ENCODE measurements around the gene DST. TPM values are rescaled to one million over a fixed set of nuclear protein-coding genes. Genes with fewer than 3 reads are reported as not detected.

The DST gene
- total RNA-seq, 1 experiment from 2014 or later, result 144 TPM

GRCh38 chr6:56649782-56650181 lies 7.1 kb upstream of the DST start:
- intact Hi-C loops (cut with micrococcal nuclease), result loop anchor here (5.0 kb wide), 1 partner anchor 108 kb away; no protein-coding TSS in a partner anchor
- Histone ChIP-seq H3K79me2 (ENCODE audit: insufficient read depth, low read length) (no peaks in the 10 kb centered on the region), H4K20me1 (ENCODE audit: insufficient read depth) (no peaks in the 10 kb centered on the region), H3K36me3 (ENCODE audit: control insufficient read depth in 1 of 2, insufficient read depth in 2 of 2, low read length in 2 of 2) (peaks cover 12 to 21% of the 10 kb centered on the region in 2 experiments; a peak in 2 of 4 replicates), H3K27ac (ENCODE audit: low read depth, low read length) (peak overlapping the region; percentile 36), H2AFZ (ENCODE audit: low read depth, low read length, poor library complexity, severe bottlenecking) (no peak overlapping the region), H3K4me1 (ENCODE audit: control insufficient read depth in 1 of 2, insufficient read depth in 2 of 2, low read length in 2 of 2) (peaks cover 48 to 57% of the 10 kb centered on the region in 2 experiments), H3K4me3 (replicated peaks in 1 of 2; ENCODE audit: low read depth in 1 of 2, low read length in 2 of 2) (no peak overlapping the region), H3K9me3 (ENCODE audit: control insufficient read depth in 1 of 2, insufficient read depth in 1 of 2, low read depth in 1 of 2, low read length in 2 of 2) (no peaks in the 10 kb centered on the region), H3K4me2 (ENCODE audit: low read length) (peak overlapping the region; percentile 12; the same call in 1 of the 2 replicates), H3K9me2 (ENCODE audit: insufficient read depth) (no peaks in the 10 kb centered on the region), H3K27me3 (ENCODE audit: insufficient read depth, low read length) (no peaks in the 10 kb centered on the region), H3K9ac (ENCODE audit: low read length) (no peak overlapping the region)
- ChIA-PET POLR2A (no interaction called here), RAD21 (ENCODE audit: low non-redundant PET in 1 of 2, low total read pairs in 2 of 2, uncharacterized antibody in 2 of 2, unreplicated experiment in 2 of 2) (no interaction called here), CTCF (no interaction called here)
- no peak for TF ChIP-seq POLR2AphosphoS5 (IDR thresholded peaks at IDR 0.05; ENCODE audit: low read depth, low read length)
- no peak for TF ChIP-seq EZH2phosphoT487 (IDR thresholded peaks at IDR 0.05; ENCODE audit: borderline replicate concordance)
- no peak for TF ChIP-seq ZFX (IDR thresholded peaks at IDR 0.05)
- no TSS peak for BruUV-seq (replicated peaks)
- ATAC-seq, result no peak
- DNase-seq (ENCODE audit: low read depth, low spot score), result no peak

DNA sequence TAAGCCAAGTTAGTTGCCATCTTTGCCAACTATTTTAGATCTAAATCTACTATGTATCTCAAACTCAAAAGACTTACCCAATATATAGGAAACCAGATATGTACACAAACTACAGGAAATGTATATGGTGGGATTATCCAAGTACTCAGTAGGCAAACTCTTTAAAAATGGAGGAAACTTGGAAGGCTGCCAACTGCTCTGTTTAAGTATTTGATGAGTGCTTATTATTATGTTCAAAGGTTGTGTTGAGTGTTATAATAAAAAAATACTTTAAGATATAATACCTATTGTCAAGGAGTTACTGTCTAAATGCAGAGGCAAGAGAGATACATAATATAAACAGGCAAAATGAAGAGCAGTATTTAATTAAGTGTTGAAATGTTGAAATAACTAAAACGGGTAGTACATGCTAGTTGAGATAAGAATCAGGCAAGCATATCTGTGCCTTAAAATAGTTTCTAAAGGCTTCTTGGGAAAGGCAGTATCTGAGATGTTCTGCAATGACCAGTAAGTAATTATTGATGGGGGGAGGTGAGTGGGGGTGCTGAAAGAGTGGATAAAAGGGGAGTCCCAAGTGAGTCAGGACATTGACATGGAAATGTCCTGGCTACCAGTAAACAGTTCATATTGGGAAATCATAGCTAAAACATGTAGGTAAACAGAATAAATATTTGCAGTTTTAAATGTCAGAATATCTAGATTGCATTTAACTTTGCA lies 6.5 kb upstream of the DST start:
- no peaks in the 10 kb centered on the region for H3K9me2 ChIP-seq (ENCODE audit: insufficient read depth)
- peaks cover 47 to 53% of the 10 kb centered on the region in 2 experiments for H3K4me1 ChIP-seq (ENCODE audit: control insufficient read depth in 1 of 2, insufficient read depth in 2 of 2, low read length in 2 of 2)
- H2AFZ ChIP-seq (ENCODE audit: low read depth, low read length, poor library complexity, severe bottlenecking), result no peak overlapping the region
- no peaks in the 10 kb centered on the region for H3K27me3 ChIP-seq (ENCODE audit: insufficient read depth, low read length)
- no peak overlapping the region for H3K4me3 ChIP-seq (replicated peaks in 1 of 2; ENCODE audit: low read depth in 1 of 2, low read length in 2 of 2)
- RAD21 ChIA-PET (ENCODE audit: low non-redundant PET in 1 of 2, low total read pairs in 2 of 2, uncharacterized antibody in 2 of 2, unreplicated experiment in 2 of 2), result no interaction called here
- intact Hi-C loops (cut with micrococcal nuclease), result no loop called here
- no peak for TF ChIP-seq ZNF274 (IDR thresholded peaks at IDR 0.05; ENCODE audit: low read depth, low read length)
- TF ChIP-seq EGR1 (IDR thresholded peaks at IDR 0.05; ENCODE audit: low read depth), result no peak
- no peak for TF ChIP-seq ELF1 (IDR thresholded peaks at IDR 0.05; ENCODE audit: borderline replicate concordance, low read depth)
- TF ChIP-seq, protein P1, sequence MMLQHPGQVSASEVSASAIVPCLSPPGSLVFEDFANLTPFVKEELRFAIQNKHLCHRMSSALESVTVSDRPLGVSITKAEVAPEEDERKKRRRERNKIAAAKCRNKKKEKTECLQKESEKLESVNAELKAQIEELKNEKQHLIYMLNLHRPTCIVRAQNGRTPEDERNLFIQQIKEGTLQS (IDR thresholded peaks at IDR 0.05), result no peak
- no peak for TF ChIP-seq CTCF (IDR thresholded peaks at IDR 0.05 in 2 of 3, conservative IDR thresholded peaks at IDR 0.05 in 1 of 3; ENCODE audit: borderline replicate concordance in 1 of 3, insufficient read depth in 1 of 3, low read depth in 2 of 3, low read length in 2 of 3)
- no peak for TF ChIP-seq ZFX (IDR thresholded peaks at IDR 0.05)
- no peak for TF ChIP-seq FOSL1 (IDR thresholded peaks at IDR 0.05; ENCODE audit: low read depth)
- TF ChIP-seq TCF7L2 (IDR thresholded peaks at IDR 0.05; ENCODE audit: borderline replicate concordance, extremely low read depth, insufficient read depth, insufficient read length), result no peak
- TF ChIP-seq RAD21 (IDR thresholded peaks at IDR 0.05; ENCODE audit: low read depth), result no peak
- TF ChIP-seq CEBPB (IDR thresholded peaks at IDR 0.05; ENCODE audit: low read depth), result no peak
- peak overlapping the region; percentile 12; the same call in 1 of the 2 replicates for H3K4me2 ChIP-seq (ENCODE audit: low read length)
- DNase-seq (ENCODE audit: low read depth, low spot score), result no peak
- ATAC-seq, result no peak
- H3K36me3 ChIP-seq (ENCODE audit: control insufficient read depth in 1 of 2, insufficient read depth in 2 of 2, low read length in 2 of 2), result peaks cover 12 to 21% of the 10 kb centered on the region in 2 experiments; a peak in 2 of 4 replicates
- H3K9me3 ChIP-seq (ENCODE audit: control insufficient read depth in 1 of 2, insufficient read depth in 1 of 2, low read depth in 1 of 2, low read length in 2 of 2), result no peaks in the 10 kb centered on the region
- peak overlapping the region; percentile 36 for H3K27ac ChIP-seq (ENCODE audit: low read depth, low read length)
- H4K20me1 ChIP-seq (ENCODE audit: insufficient read depth), result no peaks in the 10 kb centered on the region
- no TSS peak for BruUV-seq (replicated peaks)
- CTCF ChIA-PET, result no interaction called here
- no peak overlapping the region for H3K9ac ChIP-seq (ENCODE audit: low read length)
- H3K79me2 ChIP-seq (ENCODE audit: insufficient read depth, low read length), result no peaks in the 10 kb centered on the region
- POLR2A ChIA-PET, result no interaction called here
